Kidney (tissue), 14 donors: ENCODE results near the gene EFNA2. TPM values are rescaled to one million over a fixed set of nuclear protein-coding genes. Genes with fewer than 3 reads are reported as not detected.
A peak's percentile ranks its signal among the peaks of the same experiment; 100 is the strongest.

ENCODE experiments used
- DNase-seq, 5 donors: peaks; one replicate each; pipeline ENCODE4 v3.0.0-alpha.2; 2013 to 2020
- FAIRE-seq: peaks from 2 replicates; lab custom pipeline; 2012; peaks lifted over from hg19 to GRCh38; lab: Jason Lieb, UNC
- H3K27ac ChIP-seq, 2 donors: one replicate each; pipeline ENCODE4 v1.7.0; 2013; ENCODE audit warnings: low read depth in 2 of 2, low read length in 2 of 2, inconsistent platforms in 1 of 2
- H3K27me3 ChIP-seq: one replicate; pipeline ENCODE4 v1.7.1; 2013; ENCODE audit warnings: low read length, inconsistent platforms; ENCODE audit not compliant: control insufficient read depth, insufficient read depth
- H3K36me3 ChIP-seq, 3 donors: one replicate each; pipeline versions ENCODE4 v1.7.0 to v1.7.1; 2013; ENCODE audit warnings: low read length in 3 of 3, control low read depth in 1 of 3, inconsistent platforms in 1 of 3; ENCODE audit not compliant: insufficient read depth in 3 of 3, control insufficient read depth in 2 of 3
- H3K4me1 ChIP-seq, 3 donors: one replicate each; pipeline versions ENCODE4 v1.7.0 to v1.7.1; 2013; ENCODE audit warnings: low read length in 3 of 3, inconsistent platforms in 1 of 3, low read depth in 1 of 3; ENCODE audit not compliant: control insufficient read depth in 2 of 3, insufficient read depth in 2 of 3
- H3K4me3 ChIP-seq, 3 donors: one replicate each; pipeline versions ENCODE4 v1.7.0 to v1.8.1; 2013; ENCODE audit warnings: low read length in 3 of 3, control low read depth in 1 of 3, inconsistent platforms in 1 of 3
- H3K9ac ChIP-seq, 3 donors: one replicate each; pipeline versions ENCODE4 v1.7.0 to v1.7.1; 2013; ENCODE audit warnings: low read length in 3 of 3, control low read depth in 1 of 3, inconsistent platforms in 1 of 3
- H3K9me3 ChIP-seq, 3 donors: one replicate each; pipeline versions ENCODE4 v1.7.0 to v1.7.1; 2013; ENCODE audit warnings: low read length in 3 of 3, control low read depth in 1 of 3, inconsistent platforms in 1 of 3; ENCODE audit not compliant: control insufficient read depth in 2 of 3, insufficient read depth in 1 of 3
- CTCF ChIP-seq: IDR thresholded peaks from 3 replicates; pipeline ENCODE4 v1.5.1; 2012; ENCODE audit warnings: mild to moderate bottlenecking, moderate library complexity, borderline replicate concordance; ENCODE audit not compliant: insufficient read depth; ENCODE audit errors: extremely low read depth
- intact Hi-C: fragments of 100-400 bp; cut with DNase I; formaldehyde crosslinking; loops from one replicate; pipeline ENCODE4 v1.11.1; 2022
- polyA plus RNA-seq: library from polyadenylated mRNA; stranded (reverse); fragments of 350-450 nt; fragmentation: Illumina TruSeq; extraction: RNeasy Lipid Tissue Mini Kit (QIAGEN cat#74804); gene quantifications from one replicate; pipeline ENCODE4 v1.2.3, GENCODE V29; 2014; ENCODE audit warnings: low read depth, low replicate concordance; ENCODE audit not compliant: insufficient read depth
- total RNA-seq: library from RNA; stranded (reverse); fragmentation: NEBNext Ultra II Directional; extraction: Animal tissue kit (Norgen Biotek cat#: 25700); gene quantifications from one replicate; pipeline ENCODE4 v1.2.1, GENCODE V29; 2021
- donor health status: control.
- donor health status: control.
- donor health status: control.
- donor health status: control.
- donor health status: control.
- donor health status: DM: yes; HTN: yes; CAD: no.
- donor health status: Normal renal cell carcinoma (clear cell type).

EFNA2 gene
- total and polyA plus RNA-seq, 2 donors from 2014 or later: not detected

DNA sequence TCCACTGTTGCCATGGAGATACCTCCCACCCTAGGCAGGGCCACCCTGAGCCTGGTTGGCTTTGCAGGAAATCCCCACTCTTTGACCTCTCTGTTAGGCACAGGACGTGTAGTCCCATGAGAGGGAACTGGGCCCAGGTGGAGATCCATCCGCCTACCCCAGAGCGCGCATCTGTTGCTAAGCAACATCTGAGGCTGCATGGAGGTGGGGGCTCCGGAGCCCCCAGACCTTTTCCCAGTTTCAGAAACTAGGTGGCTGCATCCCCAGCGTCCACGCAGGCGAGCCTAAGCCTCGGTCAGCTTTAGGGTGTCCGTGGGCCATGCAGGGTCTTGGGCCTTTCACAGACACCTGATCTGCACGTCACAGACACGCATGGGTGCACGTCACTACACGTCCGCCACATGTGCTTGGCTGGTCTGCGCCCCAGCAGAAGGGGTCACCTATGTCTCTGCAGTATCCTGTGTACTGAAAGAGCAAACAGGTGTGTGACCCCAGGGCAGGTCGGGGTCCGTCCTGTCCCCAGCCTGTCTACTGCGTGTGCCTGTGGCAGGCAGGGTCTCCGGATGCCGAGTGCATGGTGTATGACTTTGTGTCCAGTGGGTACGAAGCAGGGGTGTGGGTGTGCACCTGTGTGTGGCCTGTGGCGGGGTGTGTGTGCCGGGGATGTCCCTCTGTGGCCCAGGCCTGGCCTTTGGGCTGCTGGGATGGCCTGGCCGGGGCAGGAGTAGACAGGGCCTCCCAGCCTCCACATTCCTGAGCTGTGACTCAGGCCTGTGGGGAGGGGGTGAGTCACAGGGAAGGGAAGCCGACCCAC, 20.7 kb upstream of the EFNA2 start:
- intact Hi-C loops: no loop called here
- no peak overlapping the region for H3K4me3 ChIP-seq
- H3K36me3 ChIP-seq: no peaks in the 10 kb centered on the region
- no peaks in the 10 kb centered on the region for H3K9me3 ChIP-seq
- FAIRE-seq (no peak), DNase-seq (peak; percentile 74 to 93 (median 83))
- peak overlapping the region; percentile 37 to 71 for H3K27ac ChIP-seq
- peaks cover 3 to 57% (median 35%) of the 10 kb centered on the region in 3 donors for H3K4me1 ChIP-seq
- H3K27me3 ChIP-seq: no peaks in the 10 kb centered on the region
- no peak for TF ChIP-seq CTCF
- H3K9ac ChIP-seq: no peak overlapping the region

DNA sequence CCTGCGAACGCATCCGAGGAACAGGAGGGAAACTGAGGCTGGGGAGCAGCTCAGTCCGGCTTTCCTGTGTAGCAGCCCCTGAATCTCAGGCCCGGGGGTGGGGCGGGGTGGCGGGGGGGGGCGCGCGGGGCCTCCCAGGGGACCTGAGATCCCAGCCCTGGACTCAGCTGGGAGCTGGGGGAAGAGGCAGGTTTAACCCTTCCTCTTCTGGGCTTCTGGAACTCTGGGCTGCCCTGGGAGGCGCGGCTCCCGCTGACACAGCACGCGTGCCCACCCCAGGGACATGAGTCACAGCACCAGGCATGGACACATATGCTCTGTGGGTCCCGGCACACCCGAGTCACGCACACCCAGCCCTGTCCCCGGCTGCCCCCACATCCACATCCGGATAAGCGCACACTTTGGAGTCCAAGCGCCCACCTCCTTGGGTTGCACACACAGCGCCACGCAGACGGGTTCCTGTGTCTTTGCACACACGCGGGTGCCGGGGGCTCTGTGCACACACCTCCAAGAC, 20.0 kb upstream of the EFNA2 start:
- no peak for TF ChIP-seq CTCF
- peaks cover 3 to 57% (median 31%) of the 10 kb centered on the region in 3 donors for H3K4me1 ChIP-seq
- no peaks in the 10 kb centered on the region for H3K9me3 ChIP-seq
- H3K27ac ChIP-seq: peak overlapping the region; percentile 71 to 81
- H3K36me3 ChIP-seq: no peaks in the 10 kb centered on the region
- no peaks in the 10 kb centered on the region for H3K27me3 ChIP-seq
- H3K9ac ChIP-seq: no peak overlapping the region
- intact Hi-C loops: no loop called here
- DNase-seq: peak in 3 of 5 donors; percentile 62 to 93 (median 82)
- no peak for FAIRE-seq
- peak overlapping the region in 1 of 3 donors; percentile 47 for H3K4me3 ChIP-seq

DNA sequence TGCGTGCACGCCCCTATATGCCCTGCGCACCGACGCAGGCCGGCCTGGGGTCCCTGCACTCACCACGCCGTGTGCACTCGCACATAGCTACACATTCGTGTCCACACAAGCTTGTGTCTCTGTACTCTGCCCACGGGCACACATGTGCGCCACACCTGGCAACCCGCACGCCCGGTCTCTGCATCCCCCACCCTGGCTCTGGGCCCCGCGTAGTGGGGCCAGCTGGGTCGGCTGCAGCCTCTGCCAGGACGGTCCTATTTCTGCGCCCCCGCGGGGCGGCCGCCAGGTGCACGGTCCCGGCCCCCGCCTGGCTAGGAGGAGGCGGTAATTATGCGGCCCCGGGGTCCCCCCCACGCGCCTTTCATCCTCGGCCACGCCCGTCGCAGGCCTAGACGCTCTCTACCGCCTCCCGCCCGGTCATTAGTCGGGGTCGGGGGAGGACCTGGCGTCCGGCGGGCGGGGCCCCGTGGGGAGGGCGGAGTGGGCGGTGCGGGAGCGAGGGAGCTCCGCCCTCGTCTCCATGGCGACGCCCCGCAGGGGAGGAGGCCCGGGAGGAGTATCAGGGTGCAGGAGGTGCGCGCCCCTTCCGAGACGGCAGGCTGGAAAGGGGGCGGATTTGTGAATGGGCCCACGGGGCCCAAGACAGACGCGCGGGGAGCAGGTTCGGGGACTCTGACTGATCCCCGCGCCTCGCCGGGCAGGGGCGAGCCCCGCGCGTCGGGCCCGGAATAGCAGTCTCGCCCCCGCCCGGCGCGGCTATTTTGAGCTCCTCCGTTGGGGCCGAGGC, 19.4 kb upstream of the EFNA2 start:
- Histone ChIP-seq H3K9me3 (no peaks in the 10 kb centered on the region), H3K4me3 (peak overlapping the region in 1 of 3 donors; percentile 51), H3K36me3 (peaks cover 3 to 5% (median 3%) of the 10 kb centered on the region in 3 donors), H3K27ac (peak overlapping the region; percentile 71 to 81), H3K27me3 (no peaks in the 10 kb centered on the region), H3K9ac (no peak overlapping the region), H3K4me1 (peaks cover 3 to 62% (median 35%) of the 10 kb centered on the region in 3 donors)
- DNase-seq (peak; percentile 81 to 97 (median 90)), FAIRE-seq (no peak)
- intact Hi-C loops: no loop called here
- TF ChIP-seq CTCF: no peak
